ENCODE measurements around the gene PAQR9.

Gene PAQR9

GRCh38 chr3:142926368-142926944, 37.0 kb downstream of the PAQR9 start:
- no peak for TF ChIP-seq CTCF (IDR thresholded peaks at IDR 0.05; ENCODE audit: insufficient read depth, low read depth, low read length, missing control alignments)
- no peak for DNase-seq (ENCODE audit: low read depth)
- H3K4me3 ChIP-seq (ENCODE audit: low read depth, low read length), result no peak overlapping the region

DNA sequence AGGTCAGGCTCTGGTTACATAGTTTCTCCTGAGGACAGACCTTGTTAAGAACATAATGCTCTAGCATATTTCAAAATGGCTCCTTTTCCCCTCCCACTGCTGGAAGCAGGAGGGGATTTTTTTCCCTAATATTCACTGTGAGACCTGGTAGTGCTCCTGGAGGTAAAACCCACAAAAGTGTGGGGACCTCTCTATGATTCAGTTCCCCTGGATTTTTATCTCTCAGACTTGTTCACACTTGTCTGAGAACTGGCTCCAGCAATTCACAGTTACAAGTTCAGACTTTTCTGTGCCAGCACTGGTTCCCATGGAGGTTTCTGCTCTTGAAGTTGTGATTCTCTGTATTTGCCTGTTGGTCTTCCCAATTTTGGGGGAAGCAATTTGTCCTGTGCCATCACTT, 38.3 kb downstream of the PAQR9 start:
- H3K4me3 ChIP-seq (ENCODE audit: low read depth, low read length), result no peak overlapping the region
- no peak for DNase-seq (ENCODE audit: low read depth)
- TF ChIP-seq CTCF (IDR thresholded peaks at IDR 0.05; ENCODE audit: insufficient read depth, low read depth, low read length, missing control alignments), result no peak

DNA sequence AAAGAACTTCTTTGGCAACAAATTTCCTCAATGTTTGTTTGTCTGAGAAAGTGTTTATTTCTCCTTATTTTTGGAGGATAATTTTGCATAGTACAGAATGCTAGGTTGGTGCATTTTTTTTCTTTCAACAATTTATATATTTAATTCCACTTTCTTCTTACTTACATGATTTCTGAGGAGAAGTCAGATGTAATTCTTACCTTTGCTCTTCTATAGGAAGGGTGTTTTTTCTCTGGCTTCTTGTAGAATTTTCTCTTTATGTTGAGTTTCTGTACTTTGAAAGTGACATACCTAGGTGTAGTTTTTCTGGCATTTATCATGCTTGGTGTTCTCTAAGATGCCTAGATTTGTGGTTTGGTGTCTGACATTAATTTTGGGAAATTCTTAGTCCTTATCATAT, 39.8 kb downstream of the PAQR9 start:
- DNase-seq (ENCODE audit: low read depth), result no peak
- H3K4me3 ChIP-seq (ENCODE audit: low read depth, low read length), result no peak overlapping the region
- no peak for TF ChIP-seq CTCF (IDR thresholded peaks at IDR 0.05; ENCODE audit: insufficient read depth, low read depth, low read length, missing control alignments)

GRCh38 chr3:142916605-142917004, 46.9 kb downstream of the PAQR9 start:
- no peak for TF ChIP-seq CTCF (IDR thresholded peaks at IDR 0.05; ENCODE audit: insufficient read depth, low read depth, low read length, missing control alignments)

DNA sequence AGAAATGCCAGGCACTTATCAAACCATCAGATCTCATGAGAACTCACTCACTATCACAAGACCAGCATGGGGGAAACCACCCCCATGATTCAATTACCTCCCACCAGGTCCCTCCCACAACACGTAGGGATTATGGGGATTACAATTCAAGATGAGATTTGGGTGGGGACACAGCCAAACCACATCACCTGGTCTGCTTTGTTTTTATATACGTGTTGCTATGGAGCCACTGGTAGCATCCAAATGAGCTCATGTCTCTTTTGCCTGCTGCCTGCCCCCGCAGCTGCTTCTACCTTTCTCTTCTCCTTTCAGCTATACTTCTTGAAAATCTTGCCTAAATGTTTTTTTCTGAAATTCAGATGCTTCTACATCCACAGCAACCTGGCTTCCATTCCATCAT, 47.8 kb downstream of the PAQR9 start:
- no peak for DNase-seq (ENCODE audit: low read depth)
- no peak for TF ChIP-seq CTCF (IDR thresholded peaks at IDR 0.05; ENCODE audit: insufficient read depth, low read depth, low read length, missing control alignments)
- no peak overlapping the region for H3K4me3 ChIP-seq (ENCODE audit: low read depth, low read length)

More at GRCh38 chr3:142916605-142917004, 46.9 kb downstream of the PAQR9 start:
- no peak overlapping the region for H3K4me3 ChIP-seq (ENCODE audit: low read depth, low read length)
- no peak for DNase-seq (ENCODE audit: low read depth)

GRCh38 chr3:142914286-142914811, 49.1 kb downstream of the PAQR9 start:
- TF ChIP-seq CTCF (IDR thresholded peaks at IDR 0.05; ENCODE audit: insufficient read depth, low read depth, low read length, missing control alignments), result no peak

DNA sequence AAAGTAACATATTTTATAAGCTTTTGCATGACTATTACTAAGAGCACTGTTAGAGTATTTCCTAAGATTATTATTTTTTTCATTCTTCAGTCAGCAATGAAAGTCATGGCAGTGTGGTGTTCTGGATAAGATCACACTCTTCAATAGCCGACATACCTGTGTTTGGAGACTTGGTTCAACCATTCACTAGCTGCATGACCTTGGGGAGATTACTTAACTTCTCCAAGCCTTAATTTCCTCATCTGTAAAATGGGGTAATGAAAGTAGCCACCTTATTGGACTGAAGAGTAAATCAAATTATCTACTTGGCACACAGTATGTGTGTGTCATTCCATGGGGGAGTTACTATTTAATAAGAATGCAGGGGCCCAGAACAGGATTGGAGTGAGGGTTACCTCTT, 50.0 kb downstream of the PAQR9 start:
- H3K4me3 ChIP-seq (ENCODE audit: low read depth, low read length), result no peak overlapping the region
- DNase-seq (ENCODE audit: low read depth), result no peak
- TF ChIP-seq CTCF (IDR thresholded peaks at IDR 0.05; ENCODE audit: insufficient read depth, low read depth, low read length, missing control alignments), result no peak

More at GRCh38 chr3:142914286-142914811, 49.1 kb downstream of the PAQR9 start:
- H3K4me3 ChIP-seq (ENCODE audit: low read depth, low read length), result no peak overlapping the region
- DNase-seq (ENCODE audit: low read depth), result no peak
